ENCODE measurements around the gene SLC22A17.

- no peak for TF ChIP-seq CTCF (IDR thresholded peaks at IDR 0.05; ENCODE audit: low read depth, low read length, poor library complexity, severe bottlenecking)
- TF ChIP-seq EZH2phosphoT487 (IDR thresholded peaks at IDR 0.05; ENCODE audit: borderline replicate concordance, low read length): no peak
Measured at GRCh38 chr14:23380197-23380914, 27.7 kb upstream of the SLC22A17 start.
